ENCODE results near the gene SRMS. TPM values are rescaled to one million over a fixed set of nuclear protein-coding genes. Genes with fewer than 3 reads are reported as not detected.

The SRMS gene
- total and polyA plus RNA-seq, 2 of the 13 experiments (the other 11 are each of a cell fraction or from before 2014, with no cell fraction given): not detected

- Histone ChIP-seq H3K4me1 (ENCODE audit: insufficient read depth, low read length) (peaks cover 37% of the 10 kb centered on the region), H3K36me3 (replicated peaks in 1 of 2; ENCODE audit: control insufficient read depth in 1 of 2, insufficient read depth in 2 of 2, low read length in 2 of 2) (no peaks in the 10 kb centered on the region), H3K4me3 (replicated peaks in 1 of 3; ENCODE audit: insufficient read depth in 1 of 3, low read depth in 2 of 3, low read length in 3 of 3) (no peak overlapping the region; a peak in 1 of 6 replicates), H3K9me3 (ENCODE audit: low read length) (no peaks in the 10 kb centered on the region), H3K4me2 (ENCODE audit: low read depth, low read length) (no peak overlapping the region), H2AFZ (ENCODE audit: low read length) (no peak overlapping the region), H3K27me3 (ENCODE audit: control insufficient read depth in 1 of 2, insufficient read depth in 2 of 2, low read length in 2 of 2) (peaks cover 39 to 63% of the 10 kb centered on the region in 2 experiments), H4K20me1 (ENCODE audit: insufficient read depth, low read length) (peaks cover 4% of the 10 kb centered on the region; the same call in 1 of the 2 replicates), H3K79me2 (ENCODE audit: insufficient read depth, low read length) (no peaks in the 10 kb centered on the region), H3K9ac (ENCODE audit: insufficient read depth, low read depth, low read length) (no peak overlapping the region), H3K27ac (ENCODE audit: extremely low read length, insufficient read depth, low read length) (no peak overlapping the region)
- no TSS peak for BruUV-seq (replicated peaks)
- ChIA-PET CTCF (ENCODE audit: low intra/inter-chr PET ratio, low total read pairs) (no interaction called here), POLR2A (no interaction called here)
- TF ChIP-seq MAFK (conservative IDR thresholded peaks at IDR 0.05 in 1 of 2, IDR thresholded peaks at IDR 0.05 in 1 of 2; ENCODE audit: low read length in 2 of 2) (no peak), POLR2AphosphoS5 (IDR thresholded peaks at IDR 0.05; ENCODE audit: low read depth, low read length) (no peak), ZNF44 (CRISPR knock-in tag; IDR thresholded peaks at IDR 0.05) (no peak), ZNF770 (CRISPR knock-in tag; IDR thresholded peaks at IDR 0.05) (no peak), HMG20A (CRISPR knock-in tag; IDR thresholded peaks at IDR 0.05; ENCODE audit: borderline replicate concordance) (no peak), HOXA3 (CRISPR knock-in tag; IDR thresholded peaks at IDR 0.05) (no peak), SRF (IDR thresholded peaks at IDR 0.05; ENCODE audit: low read depth, low read length) (no peak), ZNF441 (CRISPR knock-in tag; IDR thresholded peaks at IDR 0.05; ENCODE audit: borderline replicate concordance) (no peak), TOPORS (CRISPR knock-in tag; IDR thresholded peaks at IDR 0.05) (no peak), ZMAT5 (CRISPR knock-in tag; IDR thresholded peaks at IDR 0.05; ENCODE audit: borderline replicate concordance, low read depth) (no peak), SMARCE1 (IDR thresholded peaks at IDR 0.05; ENCODE audit: borderline replicate concordance) (no peak), DDIT3 (CRISPR knock-in tag; IDR thresholded peaks at IDR 0.05) (no peak), ATF2 (CRISPR knock-in tag; IDR thresholded peaks at IDR 0.05) (no peak), DPF2 (CRISPR knock-in tag; IDR thresholded peaks at IDR 0.05; ENCODE audit: borderline replicate concordance, low read depth) (no peak), ZNF264 (CRISPR knock-in tag; IDR thresholded peaks at IDR 0.05) (no peak), NFYC (CRISPR knock-in tag; IDR thresholded peaks at IDR 0.05) (no peak)
- DNase-seq (ENCODE audit: low spot score) (no peak), FAIRE-seq (no peak), ATAC-seq (no peak)
- 35% methylated on average over 10 of the region's 14 CpGs for WGBS (ENCODE audit: low lambda C conversion rate)
- intact Hi-C loops (cut with micrococcal nuclease; ENCODE audit: unreplicated experiment) (loop anchor here (10.0 kb wide), 1 partner anchor 121 kb away; the partner anchor contains the start of genes RTEL1 and STMN3), in situ Hi-C loops (cut with HindIII; ENCODE audit: extremely low pct_ligation_motif_present, low pct_unique_long_range_greater_than_20kb) (no loop called here)
Observed at GRCh38 chr20:63533388-63533787, 14.2 kb downstream of the SRMS start.
